Sigmoid colon (tissue), 4 donors: ENCODE measurements around the gene SLC38A8.

Experiments used
- EP300 ChIP-seq, 4 donors: sonication (generic); formaldehyde crosslinking; IDR thresholded peaks; one replicate each; pipeline ENCODE4 v1.6.1; 2017; ENCODE audit warnings: antibody characterized with exemption in 4 of 4
- POLR2A ChIP-seq, 2 donors: fragments of 450-650 bp; IDR thresholded peaks; one replicate each; pipeline ENCODE4 v1.6.1; 2016; ENCODE audit warnings: antibody characterized with exemption in 2 of 2, mild to moderate bottlenecking in 2 of 2, moderate library complexity in 2 of 2
- POLR2AphosphoS5 ChIP-seq, 4 donors: sonication (generic); formaldehyde crosslinking; IDR thresholded peaks; one replicate each; pipeline ENCODE4 v1.6.1; 2017; ENCODE audit warnings: antibody characterized with exemption in 4 of 4
- TF ChIP-seq, protein P1 (sequence below), 4 experiments: fragments of 450-650 bp in 3 of 4; fragments of 200-600 bp in 1 of 4; IDR thresholded peaks; one replicate each; pipeline ENCODE4 v1.5.1; 2016 to 2019; ENCODE audit warnings: antibody characterized with exemption in 4 of 4, mild to moderate bottlenecking in 3 of 4, moderate library complexity in 2 of 4

DNA sequence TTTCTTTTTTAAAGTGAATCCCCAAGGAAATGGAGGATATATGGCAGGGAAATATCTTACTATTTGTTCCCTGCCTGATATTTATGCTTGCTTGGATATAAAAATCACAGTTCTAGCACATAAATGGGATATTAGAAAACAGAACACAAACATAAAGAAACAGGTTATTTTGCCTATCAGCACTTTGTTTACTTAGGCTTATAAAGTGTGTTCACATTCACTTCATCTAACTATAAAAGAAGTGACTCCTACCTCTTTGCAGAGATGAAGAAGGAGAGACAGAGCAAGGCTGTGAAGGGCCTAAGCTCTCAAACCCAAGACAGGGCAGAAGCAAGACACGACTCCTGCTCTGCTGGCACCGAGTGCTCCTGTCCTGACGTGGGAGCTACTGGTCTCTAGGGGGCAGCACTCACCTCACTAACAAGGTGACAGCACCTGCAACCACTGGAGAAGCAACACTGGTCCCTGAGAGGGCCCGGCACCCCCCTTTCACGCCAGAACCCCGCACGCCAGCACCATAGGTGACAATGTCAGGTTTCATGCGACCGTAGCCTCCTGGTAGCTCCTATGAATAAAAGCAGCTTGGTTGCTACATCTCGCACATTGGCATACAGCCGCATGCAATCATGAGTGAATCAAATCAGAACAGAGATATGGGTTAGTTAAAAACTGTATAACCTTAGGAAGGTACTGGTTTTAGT, 42.1 kb upstream of the SLC38A8 start:
- TF ChIP-seq, protein P1, sequence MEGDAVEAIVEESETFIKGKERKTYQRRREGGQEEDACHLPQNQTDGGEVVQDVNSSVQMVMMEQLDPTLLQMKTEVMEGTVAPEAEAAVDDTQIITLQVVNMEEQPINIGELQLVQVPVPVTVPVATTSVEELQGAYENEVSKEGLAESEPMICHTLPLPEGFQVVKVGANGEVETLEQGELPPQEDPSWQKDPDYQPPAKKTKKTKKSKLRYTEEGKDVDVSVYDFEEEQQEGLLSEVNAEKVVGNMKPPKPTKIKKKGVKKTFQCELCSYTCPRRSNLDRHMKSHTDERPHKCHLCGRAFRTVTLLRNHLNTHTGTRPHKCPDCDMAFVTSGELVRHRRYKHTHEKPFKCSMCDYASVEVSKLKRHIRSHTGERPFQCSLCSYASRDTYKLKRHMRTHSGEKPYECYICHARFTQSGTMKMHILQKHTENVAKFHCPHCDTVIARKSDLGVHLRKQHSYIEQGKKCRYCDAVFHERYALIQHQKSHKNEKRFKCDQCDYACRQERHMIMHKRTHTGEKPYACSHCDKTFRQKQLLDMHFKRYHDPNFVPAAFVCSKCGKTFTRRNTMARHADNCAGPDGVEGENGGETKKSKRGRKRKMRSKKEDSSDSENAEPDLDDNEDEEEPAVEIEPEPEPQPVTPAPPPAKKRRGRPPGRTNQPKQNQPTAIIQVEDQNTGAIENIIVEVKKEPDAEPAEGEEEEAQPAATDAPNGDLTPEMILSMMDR (IDR thresholded peaks at IDR 0.05), result peak in 3 of 4 experiments; percentile 22 to 57 (median 41)
- no peak for TF ChIP-seq EP300 (IDR thresholded peaks at IDR 0.05)
- no peak for TF ChIP-seq POLR2AphosphoS5 (IDR thresholded peaks at IDR 0.05)
- no peak for TF ChIP-seq POLR2A (IDR thresholded peaks at IDR 0.05)
